Neural crest cell (in vitro differentiated cells): ENCODE measurements around the gene FAF1. TPM values are rescaled to one million over a fixed set of nuclear protein-coding genes. Genes with fewer than 3 reads are reported as not detected.

Experiments used
- DNase-seq: peaks from one replicate; pipeline ENCODE4 v3.0.0; 2021; ENCODE audit warnings: low read depth, mixed read lengths, low spot score
- H3K27ac Mint-ChIP-seq: one replicate; pipeline ENCODE4 v1.8.0; 2021; ENCODE audit warnings: mild to moderate bottlenecking, mixed read lengths; ENCODE audit not compliant: unreplicated experiment
- H3K27me3 Mint-ChIP-seq: 2 replicates; pipeline ENCODE4 v1.8.0; 2021; ENCODE audit warnings: low read depth, mild to moderate bottlenecking, mixed read lengths
- H3K36me3 Mint-ChIP-seq: 2 replicates; pipeline ENCODE4 v1.8.0; 2021; ENCODE audit warnings: low read depth, mild to moderate bottlenecking, mixed read lengths
- H3K4me1 Mint-ChIP-seq: 2 replicates; pipeline ENCODE4 v1.8.0; 2021; ENCODE audit warnings: mixed read lengths
- H3K4me3 Mint-ChIP-seq: one replicate; pipeline ENCODE4 v1.8.0; 2021; ENCODE audit warnings: mild to moderate bottlenecking, mixed read lengths
- H3K9me3 Mint-ChIP-seq: 2 replicates; pipeline ENCODE4 v1.8.0; 2021; ENCODE audit warnings: mixed read lengths
- total RNA-seq: library from RNA; stranded (reverse); gene quantifications from 2 replicates; pipeline ENCODE4 v1.2.1, GENCODE V29; 2021
- TF ChIP-seq, protein P1 (sequence below): fragments of 200-600 bp; sonication (generic); conservative IDR thresholded peaks from 2 replicates; pipeline ENCODE4 v1.5.0; 2021; ENCODE audit warnings: antibody characterized with exemption, mild to moderate bottlenecking

FAF1 gene
- total RNA-seq, 1 donor from 2014 or later: 73.0 TPM

- Mint-ChIP-seq H3K36me3 (peaks cover 8% of the 10 kb centered on the region), H3K27ac (no peak overlapping the region), H3K4me3 (no peak overlapping the region)
Observed at GRCh38 chr1:50693829-50694228, 266.2 kb downstream of the FAF1 start.

DNA sequence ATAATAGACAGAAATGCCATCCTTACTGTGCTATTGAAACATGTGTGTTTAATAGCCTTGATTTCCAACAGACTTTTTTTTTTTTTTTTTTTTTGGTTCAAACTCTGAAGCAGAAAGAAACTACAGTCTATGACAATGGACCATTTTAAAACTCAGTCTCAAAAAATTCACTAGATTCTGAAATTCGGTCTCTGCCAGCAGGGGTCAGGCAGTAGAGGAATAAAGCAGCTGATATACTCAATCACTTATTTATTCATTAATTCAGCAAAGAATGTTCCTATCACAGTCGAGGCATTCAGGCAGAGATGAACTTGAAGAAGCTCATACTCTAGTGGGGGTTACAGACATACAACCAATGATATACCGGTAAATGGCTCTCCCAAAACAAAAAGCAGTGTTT lies 275.9 kb downstream of the FAF1 start:
- no peak for DNase-seq
- no peaks in the 10 kb centered on the region for H3K27me3 Mint-ChIP-seq
- H3K4me1 Mint-ChIP-seq: peaks cover 4% of the 10 kb centered on the region
- no peaks in the 10 kb centered on the region for H3K36me3 Mint-ChIP-seq
- H3K9me3 Mint-ChIP-seq: no peaks in the 10 kb centered on the region
- TF ChIP-seq, protein P1, sequence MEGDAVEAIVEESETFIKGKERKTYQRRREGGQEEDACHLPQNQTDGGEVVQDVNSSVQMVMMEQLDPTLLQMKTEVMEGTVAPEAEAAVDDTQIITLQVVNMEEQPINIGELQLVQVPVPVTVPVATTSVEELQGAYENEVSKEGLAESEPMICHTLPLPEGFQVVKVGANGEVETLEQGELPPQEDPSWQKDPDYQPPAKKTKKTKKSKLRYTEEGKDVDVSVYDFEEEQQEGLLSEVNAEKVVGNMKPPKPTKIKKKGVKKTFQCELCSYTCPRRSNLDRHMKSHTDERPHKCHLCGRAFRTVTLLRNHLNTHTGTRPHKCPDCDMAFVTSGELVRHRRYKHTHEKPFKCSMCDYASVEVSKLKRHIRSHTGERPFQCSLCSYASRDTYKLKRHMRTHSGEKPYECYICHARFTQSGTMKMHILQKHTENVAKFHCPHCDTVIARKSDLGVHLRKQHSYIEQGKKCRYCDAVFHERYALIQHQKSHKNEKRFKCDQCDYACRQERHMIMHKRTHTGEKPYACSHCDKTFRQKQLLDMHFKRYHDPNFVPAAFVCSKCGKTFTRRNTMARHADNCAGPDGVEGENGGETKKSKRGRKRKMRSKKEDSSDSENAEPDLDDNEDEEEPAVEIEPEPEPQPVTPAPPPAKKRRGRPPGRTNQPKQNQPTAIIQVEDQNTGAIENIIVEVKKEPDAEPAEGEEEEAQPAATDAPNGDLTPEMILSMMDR: no peak
- no peak overlapping the region for H3K4me3 Mint-ChIP-seq
- no peak overlapping the region for H3K27ac Mint-ChIP-seq

More at GRCh38 chr1:50693829-50694228, 266.2 kb downstream of the FAF1 start:
- TF ChIP-seq, protein P1: no peak
- peaks cover 23% of the 10 kb centered on the region for H3K4me1 Mint-ChIP-seq
- H3K9me3 Mint-ChIP-seq: peaks cover 3% of the 10 kb centered on the region
- no peaks in the 10 kb centered on the region for H3K27me3 Mint-ChIP-seq
- DNase-seq: no peak

DNA sequence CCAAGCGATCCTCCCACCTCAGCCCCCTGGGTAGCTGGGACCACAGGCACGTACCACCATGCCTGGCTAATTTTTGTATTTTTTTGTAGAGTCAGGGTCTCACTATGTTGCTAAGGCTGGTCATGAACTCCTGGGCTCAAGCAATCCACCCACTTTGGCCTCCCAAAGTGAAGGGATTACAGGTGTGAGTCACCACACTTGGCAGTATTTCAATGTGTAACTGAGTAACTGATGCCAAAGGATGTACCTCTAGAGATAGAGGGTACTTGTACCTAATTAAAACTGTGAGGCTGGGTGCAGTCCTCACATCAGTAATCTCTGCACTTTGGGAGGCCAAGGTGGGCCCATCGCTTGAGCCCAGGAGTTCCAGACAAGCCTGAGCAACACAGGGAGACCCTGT lies 278.1 kb downstream of the FAF1 start:
- TF ChIP-seq, protein P1: no peak
- Mint-ChIP-seq H3K4me3 (no peak overlapping the region), H3K36me3 (no peaks in the 10 kb centered on the region), H3K27ac (no peak overlapping the region), H3K4me1 (peaks cover 8% of the 10 kb centered on the region), H3K27me3 (no peaks in the 10 kb centered on the region), H3K9me3 (no peaks in the 10 kb centered on the region)
- no peak for DNase-seq

- TF ChIP-seq, protein P1: no peak
- Mint-ChIP-seq H3K27me3 (no peaks in the 10 kb centered on the region), H3K27ac (no peak overlapping the region), H3K36me3 (no peaks in the 10 kb centered on the region), H3K4me3 (peak overlapping the region; percentile 8), H3K4me1 (peaks cover 28% of the 10 kb centered on the region), H3K9me3 (no peaks in the 10 kb centered on the region)
- DNase-seq: no peak
Observed at GRCh38 chr1:50667710-50668356, 292.2 kb downstream of the FAF1 start.

DNA sequence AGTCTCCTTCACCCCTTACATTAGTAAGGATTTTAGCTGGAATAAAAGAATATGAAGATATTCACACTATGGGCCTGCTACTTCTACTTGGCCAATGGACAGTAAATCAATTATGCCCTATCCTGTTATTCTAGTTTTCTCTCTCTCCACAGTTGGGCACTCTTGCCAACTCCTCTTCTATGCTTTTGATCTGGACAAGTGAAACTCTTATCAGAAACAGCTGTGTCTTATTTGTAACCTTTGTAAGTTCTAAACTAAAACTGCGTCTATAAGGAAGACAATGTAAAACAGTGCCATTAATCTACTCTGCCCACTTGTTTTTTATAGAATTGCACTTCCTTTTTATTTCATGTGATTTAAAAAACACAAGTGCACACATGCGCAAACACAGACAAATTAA lies 292.8 kb downstream of the FAF1 start:
- no peak overlapping the region for H3K4me3 Mint-ChIP-seq
- H3K4me1 Mint-ChIP-seq: peaks cover 29% of the 10 kb centered on the region
- H3K27ac Mint-ChIP-seq: no peak overlapping the region
- no peaks in the 10 kb centered on the region for H3K36me3 Mint-ChIP-seq
- TF ChIP-seq, protein P1: no peak
- no peaks in the 10 kb centered on the region for H3K9me3 Mint-ChIP-seq
- DNase-seq: no peak
- H3K27me3 Mint-ChIP-seq: no peaks in the 10 kb centered on the region
